ENCODE measurements around the gene AKR1C8.
"Not testable (repeated sequence)": the region's sequence is repeated elsewhere in the genome, so short reads cannot be mapped to it uniquely, and the experiment has no call there.

AKR1C8 gene

GRCh38 chr10:5184987-5185775 is at the start of gene AKR1C8:
Gene AKR1C8, minus strand, starts transcription at chr10:5185150. Its CDS starts 46 bp downstream, at chr10:5185104.
- no peaks in the 10 kb centered on the region for H3K4me1 ChIP-seq (ENCODE audit: control insufficient read depth, insufficient read depth, low read length)
- H3K27ac ChIP-seq (ENCODE audit: low read length) = no peak within 1 kb of the TSS
- H3K27me3 ChIP-seq (ENCODE audit: control insufficient read depth in 1 of 2, insufficient read depth in 2 of 2, low read length in 2 of 2) = no peaks in the 10 kb centered on the region
- no peak within 1 kb of the TSS for H3K4me3 ChIP-seq (ENCODE audit: low read length in 2 of 2)
- no peaks in the 10 kb centered on the region for H3K36me3 ChIP-seq (ENCODE audit: control insufficient read depth in 2 of 2, insufficient read depth in 2 of 2, low read length in 2 of 2)
- H3K9ac ChIP-seq (ENCODE audit: low read length in 2 of 2) = no peak within 1 kb of the TSS
- H3K9me3 ChIP-seq (ENCODE audit: control insufficient read depth in 2 of 2, low read length in 2 of 2) = no peaks in the 10 kb centered on the region

GRCh38 chr10:5234106-5234860 is 49.3 kb upstream of the AKR1C8 start:
- no peak overlapping the region for H3K9ac ChIP-seq (ENCODE audit: low read length in 2 of 2)
- no peaks in the 10 kb centered on the region for H3K36me3 ChIP-seq (ENCODE audit: control insufficient read depth in 2 of 2, insufficient read depth in 2 of 2, low read length in 2 of 2)
- no peak overlapping the region for H3K27ac ChIP-seq (ENCODE audit: low read length)
- H3K4me3 ChIP-seq (ENCODE audit: low read length in 2 of 2) = no peak overlapping the region
- H3K27me3 ChIP-seq (ENCODE audit: control insufficient read depth in 1 of 2, insufficient read depth in 2 of 2, low read length in 2 of 2) = no peaks in the 10 kb centered on the region
- H3K4me1 ChIP-seq (ENCODE audit: control insufficient read depth, insufficient read depth, low read length) = no peaks in the 10 kb centered on the region
- H3K9me3 ChIP-seq (ENCODE audit: control insufficient read depth in 2 of 2, low read length in 2 of 2) = no peaks in the 10 kb centered on the region

- Histone ChIP-seq H3K36me3 (ENCODE audit: control insufficient read depth in 2 of 2, insufficient read depth in 2 of 2, low read length in 2 of 2) (no peaks in the 10 kb centered on the region), H3K27ac (ENCODE audit: low read length) (no peak overlapping the region), H3K9me3 (ENCODE audit: control insufficient read depth in 2 of 2, low read length in 2 of 2) (no peaks in the 10 kb centered on the region), H3K9ac (ENCODE audit: low read length in 2 of 2) (no peak overlapping the region), H3K4me1 (ENCODE audit: control insufficient read depth, insufficient read depth, low read length) (no peaks in the 10 kb centered on the region), H3K4me3 (ENCODE audit: low read length in 2 of 2) (no peak overlapping the region), H3K27me3 (ENCODE audit: control insufficient read depth in 1 of 2, insufficient read depth in 2 of 2, low read length in 2 of 2) (no peaks in the 10 kb centered on the region)
These were observed 48.4 kb upstream of the AKR1C8 start for GRCh38 chr10:5233324-5233723.

GRCh38 chr10:5229019-5229418 is 44.1 kb upstream of the AKR1C8 start:
- Histone ChIP-seq H3K4me1 (ENCODE audit: control insufficient read depth, insufficient read depth, low read length) (no peaks in the 10 kb centered on the region), H3K27me3 (ENCODE audit: control insufficient read depth in 1 of 2, insufficient read depth in 2 of 2, low read length in 2 of 2) (no peaks in the 10 kb centered on the region), H3K27ac (ENCODE audit: low read length) (no peak overlapping the region), H3K4me3 (ENCODE audit: low read length in 2 of 2) (no peak overlapping the region), H3K36me3 (ENCODE audit: control insufficient read depth in 2 of 2, insufficient read depth in 2 of 2, low read length in 2 of 2) (no peaks in the 10 kb centered on the region), H3K9ac (ENCODE audit: low read length in 2 of 2) (no peak overlapping the region), H3K9me3 (ENCODE audit: control insufficient read depth in 2 of 2, low read length in 2 of 2) (no peaks in the 10 kb centered on the region)

- H3K9ac ChIP-seq (ENCODE audit: low read length in 2 of 2); H3K4me1 ChIP-seq (ENCODE audit: control insufficient read depth, insufficient read depth, low read length); H3K4me3 ChIP-seq (ENCODE audit: low read length in 2 of 2); H3K27me3 ChIP-seq (ENCODE audit: control insufficient read depth in 1 of 2, insufficient read depth in 2 of 2, low read length in 2 of 2); H3K9me3 ChIP-seq (ENCODE audit: control insufficient read depth in 2 of 2, low read length in 2 of 2); H3K36me3 ChIP-seq (ENCODE audit: control insufficient read depth in 2 of 2, insufficient read depth in 2 of 2, low read length in 2 of 2); H3K27ac ChIP-seq (ENCODE audit: low read length): not testable (repeated sequence)
These were observed 38.0 kb upstream of the AKR1C8 start for GRCh38 chr10:5222942-5223341.

GRCh38 chr10:5219262-5219661 is 34.3 kb upstream of the AKR1C8 start:
- no peak overlapping the region for H3K4me3 ChIP-seq (ENCODE audit: low read length in 2 of 2)
- no peak overlapping the region for H3K9ac ChIP-seq (ENCODE audit: low read length in 2 of 2)
- H3K4me1 ChIP-seq (ENCODE audit: control insufficient read depth, insufficient read depth, low read length) = no peaks in the 10 kb centered on the region
- H3K9me3 ChIP-seq (ENCODE audit: control insufficient read depth in 2 of 2, low read length in 2 of 2) = no peaks in the 10 kb centered on the region
- H3K36me3 ChIP-seq (ENCODE audit: control insufficient read depth in 2 of 2, insufficient read depth in 2 of 2, low read length in 2 of 2) = no peaks in the 10 kb centered on the region
- no peak overlapping the region for H3K27ac ChIP-seq (ENCODE audit: low read length)
- H3K27me3 ChIP-seq (ENCODE audit: control insufficient read depth in 1 of 2, insufficient read depth in 2 of 2, low read length in 2 of 2) = no peaks in the 10 kb centered on the region

GRCh38 chr10:5216801-5217200 is 31.9 kb upstream of the AKR1C8 start:
- H3K4me3 ChIP-seq (ENCODE audit: low read length in 2 of 2) = no peak overlapping the region
- no peak overlapping the region for H3K9ac ChIP-seq (ENCODE audit: low read length in 2 of 2)
- H3K27me3 ChIP-seq (ENCODE audit: control insufficient read depth in 1 of 2, insufficient read depth in 2 of 2, low read length in 2 of 2) = no peaks in the 10 kb centered on the region
- no peak overlapping the region for H3K27ac ChIP-seq (ENCODE audit: low read length)
- no peaks in the 10 kb centered on the region for H3K9me3 ChIP-seq (ENCODE audit: control insufficient read depth in 2 of 2, low read length in 2 of 2)
- H3K36me3 ChIP-seq (ENCODE audit: control insufficient read depth in 2 of 2, insufficient read depth in 2 of 2, low read length in 2 of 2) = no peaks in the 10 kb centered on the region
- H3K4me1 ChIP-seq (ENCODE audit: control insufficient read depth, insufficient read depth, low read length) = no peaks in the 10 kb centered on the region

GRCh38 chr10:5211696-5212536 is 27.0 kb upstream of the AKR1C8 start:
- H3K4me1 ChIP-seq (ENCODE audit: control insufficient read depth, insufficient read depth, low read length) = no peaks in the 10 kb centered on the region
- H3K27ac ChIP-seq (ENCODE audit: low read length) = no peak overlapping the region
- H3K4me3 ChIP-seq (ENCODE audit: low read length in 2 of 2) = no peak overlapping the region
- H3K36me3 ChIP-seq (ENCODE audit: control insufficient read depth in 2 of 2, insufficient read depth in 2 of 2, low read length in 2 of 2) = no peaks in the 10 kb centered on the region
- no peak overlapping the region for H3K9ac ChIP-seq (ENCODE audit: low read length in 2 of 2)
- H3K27me3 ChIP-seq (ENCODE audit: control insufficient read depth in 1 of 2, insufficient read depth in 2 of 2, low read length in 2 of 2) = no peaks in the 10 kb centered on the region
- H3K9me3 ChIP-seq (ENCODE audit: control insufficient read depth in 2 of 2, low read length in 2 of 2) = no peaks in the 10 kb centered on the region

- H3K27ac ChIP-seq (ENCODE audit: low read length); H3K9ac ChIP-seq (ENCODE audit: low read length in 2 of 2); H3K36me3 ChIP-seq (ENCODE audit: control insufficient read depth in 2 of 2, insufficient read depth in 2 of 2, low read length in 2 of 2); H3K4me3 ChIP-seq (ENCODE audit: low read length in 2 of 2); H3K27me3 ChIP-seq (ENCODE audit: control insufficient read depth in 1 of 2, insufficient read depth in 2 of 2, low read length in 2 of 2); H3K9me3 ChIP-seq (ENCODE audit: control insufficient read depth in 2 of 2, low read length in 2 of 2); H3K4me1 ChIP-seq (ENCODE audit: control insufficient read depth, insufficient read depth, low read length): not testable (repeated sequence)
These were observed 25.3 kb upstream of the AKR1C8 start for GRCh38 chr10:5210261-5210660.

GRCh38 chr10:5209776-5210175 is 24.8 kb upstream of the AKR1C8 start:
- not testable (repeated sequence) for H3K9ac ChIP-seq (ENCODE audit: low read length in 2 of 2); H3K27me3 ChIP-seq (ENCODE audit: control insufficient read depth in 1 of 2, insufficient read depth in 2 of 2, low read length in 2 of 2); H3K36me3 ChIP-seq (ENCODE audit: control insufficient read depth in 2 of 2, insufficient read depth in 2 of 2, low read length in 2 of 2); H3K27ac ChIP-seq (ENCODE audit: low read length); H3K9me3 ChIP-seq (ENCODE audit: control insufficient read depth in 2 of 2, low read length in 2 of 2); H3K4me1 ChIP-seq (ENCODE audit: control insufficient read depth, insufficient read depth, low read length); H3K4me3 ChIP-seq (ENCODE audit: low read length in 2 of 2)

Data from stomach smooth muscle (tissue), 2 donors.